ENCODE measurements around the gene RNF157. TPM values are rescaled to one million over a fixed set of nuclear protein-coding genes. Genes with fewer than 3 reads are reported as not detected.

Gene RNF157
- total and polyA plus RNA-seq, 2 of the 13 experiments (the other 11 are each of a cell fraction or from before 2014, with no cell fraction given) = 0.44 to 1.5 TPM

DNA sequence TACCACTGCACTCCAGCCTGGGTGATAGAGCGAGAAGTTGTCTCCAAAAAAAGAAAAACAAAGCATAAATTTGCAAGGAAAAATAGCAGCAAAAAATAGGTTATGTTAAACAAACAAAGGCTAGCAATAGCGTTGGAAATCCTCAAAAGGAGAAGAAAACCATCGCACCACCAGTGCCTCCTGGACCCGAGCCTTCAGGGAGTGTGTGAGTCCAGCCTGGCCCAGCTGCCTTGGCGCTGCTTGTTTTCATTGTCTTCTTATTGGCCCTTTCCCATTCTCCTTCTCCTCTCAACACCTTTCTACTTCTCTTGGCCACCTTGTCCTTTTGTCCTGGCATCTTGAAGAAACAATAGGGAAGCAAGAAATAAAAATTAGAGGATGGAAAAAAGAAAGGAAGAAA lies 20.4 kb upstream of the RNF157 start:
- CTCF ChIA-PET (ENCODE audit: low intra/inter-chr PET ratio, low total read pairs) = no interaction called here
- in situ Hi-C loops (cut with HindIII; ENCODE audit: extremely low pct_ligation_motif_present, low pct_unique_long_range_greater_than_20kb) = no loop called here
- Histone ChIP-seq H3K4me3 (replicated peaks in 1 of 3; ENCODE audit: insufficient read depth in 1 of 3, low read depth in 2 of 3, low read length in 3 of 3) (no peak overlapping the region), H3K4me2 (ENCODE audit: low read depth, low read length) (no peak overlapping the region), H3K9me3 (ENCODE audit: low read length) (no peaks in the 10 kb centered on the region), H4K20me1 (ENCODE audit: insufficient read depth, low read length) (no peaks in the 10 kb centered on the region), H2AFZ (ENCODE audit: low read length) (no peak overlapping the region), H3K79me2 (ENCODE audit: insufficient read depth, low read length) (no peaks in the 10 kb centered on the region), H3K36me3 (replicated peaks in 1 of 2; ENCODE audit: control insufficient read depth in 1 of 2, insufficient read depth in 2 of 2, low read length in 2 of 2) (no peaks in the 10 kb centered on the region), H3K27me3 (ENCODE audit: control insufficient read depth in 1 of 2, insufficient read depth in 2 of 2, low read length in 2 of 2) (no peaks in the 10 kb centered on the region), H3K9ac (ENCODE audit: insufficient read depth, low read depth, low read length) (no peak overlapping the region), H3K4me1 (ENCODE audit: insufficient read depth, low read length) (peaks cover 79% of the 10 kb centered on the region), H3K27ac (ENCODE audit: extremely low read length, insufficient read depth, low read length) (no peak overlapping the region)
- TF ChIP-seq KAT2B (IDR thresholded peaks at IDR 0.05; ENCODE audit: borderline replicate concordance, low read depth, low read length) (no peak), ZNF510 (CRISPR knock-in tag; IDR thresholded peaks at IDR 0.05; ENCODE audit: low read depth) (no peak), SKI (IDR thresholded peaks at IDR 0.05; ENCODE audit: partially characterized antibody) (no peak), KDM2A (CRISPR knock-in tag; IDR thresholded peaks at IDR 0.05; ENCODE audit: borderline replicate concordance, low read depth) (no peak), ZSCAN21 (CRISPR knock-in tag; IDR thresholded peaks at IDR 0.05; ENCODE audit: borderline replicate concordance) (no peak), SIN3A (IDR thresholded peaks at IDR 0.05; ENCODE audit: borderline replicate concordance, low read depth, low read length) (no peak), MXD4 (CRISPR knock-in tag; IDR thresholded peaks at IDR 0.05) (no peak), ZNF841 (CRISPR knock-in tag; IDR thresholded peaks at IDR 0.05; ENCODE audit: borderline replicate concordance) (no peak), PHF20 (CRISPR knock-in tag; IDR thresholded peaks at IDR 0.05) (no peak), SOX13 (IDR thresholded peaks at IDR 0.05) (no peak), SOX13 (CRISPR knock-in tag; conservative IDR thresholded peaks at IDR 0.05 in 1 of 2, IDR thresholded peaks at IDR 0.05 in 1 of 2) (no peak), KLF13 (CRISPR knock-in tag; IDR thresholded peaks at IDR 0.05) (no peak), ZNF234 (CRISPR knock-in tag; conservative IDR thresholded peaks at IDR 0.05) (no peak)
- TF ChIP-seq, protein P1, sequence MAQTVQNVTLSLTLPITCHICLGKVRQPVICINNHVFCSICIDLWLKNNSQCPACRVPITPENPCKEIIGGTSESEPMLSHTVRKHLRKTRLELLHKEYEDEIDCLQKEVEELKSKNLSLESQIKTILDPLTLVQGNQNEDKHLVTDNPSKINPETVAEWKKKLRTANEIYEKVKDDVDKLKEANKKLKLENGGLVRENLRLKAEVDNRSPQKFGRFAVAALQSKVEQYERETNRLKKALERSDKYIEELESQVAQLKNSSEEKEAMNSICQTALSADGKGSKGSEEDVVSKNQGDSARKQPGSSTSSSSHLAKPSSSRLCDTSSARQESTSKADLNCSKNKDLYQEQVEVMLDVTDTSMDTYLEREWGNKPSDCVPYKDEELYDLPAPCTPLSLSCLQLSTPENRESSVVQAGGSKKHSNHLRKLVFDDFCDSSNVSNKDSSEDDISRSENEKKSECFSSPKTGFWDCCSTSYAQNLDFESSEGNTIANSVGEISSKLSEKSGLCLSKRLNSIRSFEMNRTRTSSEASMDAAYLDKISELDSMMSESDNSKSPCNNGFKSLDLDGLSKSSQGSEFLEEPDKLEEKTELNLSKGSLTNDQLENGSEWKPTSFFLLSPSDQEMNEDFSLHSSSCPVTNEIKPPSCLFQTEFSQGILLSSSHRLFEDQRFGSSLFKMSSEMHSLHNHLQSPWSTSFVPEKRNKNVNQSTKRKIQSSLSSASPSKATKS (CRISPR knock-in tag; IDR thresholded peaks at IDR 0.05) = no peak
- TF ChIP-seq, protein P2, sequence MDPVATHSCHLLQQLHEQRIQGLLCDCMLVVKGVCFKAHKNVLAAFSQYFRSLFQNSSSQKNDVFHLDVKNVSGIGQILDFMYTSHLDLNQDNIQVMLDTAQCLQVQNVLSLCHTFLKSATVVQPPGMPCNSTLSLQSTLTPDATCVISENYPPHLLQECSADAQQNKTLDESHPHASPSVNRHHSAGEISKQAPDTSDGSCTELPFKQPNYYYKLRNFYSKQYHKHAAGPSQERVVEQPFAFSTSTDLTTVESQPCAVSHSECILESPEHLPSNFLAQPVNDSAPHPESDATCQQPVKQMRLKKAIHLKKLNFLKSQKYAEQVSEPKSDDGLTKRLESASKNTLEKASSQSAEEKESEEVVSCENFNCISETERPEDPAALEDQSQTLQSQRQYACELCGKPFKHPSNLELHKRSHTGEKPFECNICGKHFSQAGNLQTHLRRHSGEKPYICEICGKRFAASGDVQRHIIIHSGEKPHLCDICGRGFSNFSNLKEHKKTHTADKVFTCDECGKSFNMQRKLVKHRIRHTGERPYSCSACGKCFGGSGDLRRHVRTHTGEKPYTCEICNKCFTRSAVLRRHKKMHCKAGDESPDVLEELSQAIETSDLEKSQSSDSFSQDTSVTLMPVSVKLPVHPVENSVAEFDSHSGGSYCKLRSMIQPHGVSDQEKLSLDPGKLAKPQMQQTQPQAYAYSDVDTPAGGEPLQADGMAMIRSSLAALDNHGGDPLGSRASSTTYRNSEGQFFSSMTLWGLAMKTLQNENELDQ (CRISPR knock-in tag; IDR thresholded peaks at IDR 0.05; ENCODE audit: borderline replicate concordance) = no peak
- intact Hi-C loops (cut with micrococcal nuclease; ENCODE audit: unreplicated experiment) = no loop called here
- POLR2A ChIA-PET = interaction anchor here (2.6 to 3.6 kb wide), 3 partner anchors 8 to 22 kb away, joined by 27 to 40 read pairs (median 32); no protein-coding TSS in a partner anchor
- WGBS (ENCODE audit: low lambda C conversion rate) = 80% methylated on average over 5 of the region's 5 CpGs
- ATAC-seq = no peak
- BruUV-seq (replicated peaks) = no TSS peak
- FAIRE-seq = no peak
- DNase-seq (ENCODE audit: low spot score) = no peak
